ENCODE results near the gene EBF3. TPM values are rescaled to one million over a fixed set of nuclear protein-coding genes. Genes with fewer than 3 reads are reported as not detected.

EBF3 gene
- total RNA-seq, 1 experiment from 2014 or later: 0.22 TPM

DNA sequence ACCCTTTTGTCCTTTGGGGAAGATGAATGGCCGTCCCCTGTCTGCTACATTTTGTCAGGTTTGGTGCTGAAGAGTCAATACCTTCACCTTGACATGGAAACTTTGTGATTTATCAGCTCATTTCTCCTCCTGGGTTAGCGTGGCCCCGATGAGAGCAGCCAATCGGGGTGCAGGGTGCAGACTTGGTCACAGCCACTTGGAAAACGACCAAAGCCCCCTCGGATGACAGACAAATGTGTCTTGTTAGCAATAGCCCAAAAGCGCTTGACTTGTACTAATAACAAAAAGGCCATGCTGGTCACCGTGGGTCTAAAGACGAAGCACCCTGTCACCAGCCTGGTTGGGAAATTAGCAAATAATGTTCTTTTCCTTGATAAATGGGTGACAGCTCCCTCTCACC, 103.7 kb downstream of the EBF3 start:
- Histone ChIP-seq H3K56ac (ENCODE audit: insufficient read length, low read depth, low read length) (no peak overlapping the region), H4K20me1 (ENCODE audit: control insufficient read depth, insufficient read depth, insufficient read length) (no peaks in the 10 kb centered on the region), H2BK15ac (ENCODE audit: low read depth, low read length) (no peak overlapping the region), H2BK12ac (ENCODE audit: insufficient read length, low read depth, low read length) (no peak overlapping the region), H2AK5ac (ENCODE audit: insufficient read length, low read length) (no peak overlapping the region), H4K8ac (replicated peaks; ENCODE audit: insufficient read length, low read depth, low read length) (no peak overlapping the region), H3K9ac (ENCODE audit: extremely low read depth, insufficient read length, low read length) (no peak overlapping the region), H3K27me3 (ENCODE audit: insufficient read depth, low read length) (no peaks in the 10 kb centered on the region), H2BK20ac (ENCODE audit: low read depth, low read length, poor library complexity, severe bottlenecking) (no peak overlapping the region), H3K27ac (ENCODE audit: insufficient read length, low read depth, low read length) (no peak overlapping the region), H3K4me1 (ENCODE audit: insufficient read depth, low read length) (no peaks in the 10 kb centered on the region), H3K79me2 (ENCODE audit: insufficient read depth, low read length) (no peaks in the 10 kb centered on the region), H3K23me2 (ENCODE audit: insufficient read length, low read depth, low read length, poor library complexity, severe bottlenecking) (no peaks in the 10 kb centered on the region), H3K18ac (ENCODE audit: insufficient read length, low read depth, low read length) (no peak overlapping the region), H2BK120ac (ENCODE audit: low read depth, low read length, poor library complexity, severe bottlenecking) (no peak overlapping the region), H3K4me2 (ENCODE audit: insufficient read depth, insufficient read length, low read length) (no peak overlapping the region), H3K4ac (ENCODE audit: low read depth, low read length) (no peak overlapping the region), H2BK5ac (ENCODE audit: insufficient read length, low read length) (no peak overlapping the region), H3K14ac (ENCODE audit: insufficient read depth, low read length) (no peak overlapping the region), H3K9me3 (ENCODE audit: control insufficient read depth, low read depth, low read length) (no peaks in the 10 kb centered on the region), H3K79me1 (ENCODE audit: insufficient read depth, low read depth, low read length, poor library complexity, severe bottlenecking) (no peaks in the 10 kb centered on the region), H2AFZ (ENCODE audit: low read length) (no peak overlapping the region), H3T11ph (ENCODE audit: low read length) (no peak overlapping the region), H4K91ac (ENCODE audit: insufficient read length, low read depth, low read length) (no peak overlapping the region), H3K23ac (ENCODE audit: insufficient read length, low read depth, low read length) (no peak overlapping the region), H4K5ac (ENCODE audit: insufficient read length, low read depth, low read length) (no peak overlapping the region)
- Mint-ChIP-seq H3K4me1 (peaks cover 0 to 10% of the 10 kb centered on the region in 2 experiments; a peak in 2 of 4 replicates), H3K9me3 (peaks cover 4 to 5% of the 10 kb centered on the region in 2 experiments; a peak in 4 of 5 replicates), H3K4me3 (no peak overlapping the region), H3K36me3 (ENCODE audit: insufficient read depth in 1 of 3, low read depth in 3 of 3) (peaks cover 0 to 4% (median 0%) of the 10 kb centered on the region in 3 experiments; a peak in 2 of 7 replicates), H3K27me3 (ENCODE audit: low read depth) (peaks cover 14% of the 10 kb centered on the region), H3K27ac (no peak overlapping the region)
- DNase-seq: no peak
- TF ChIP-seq, protein P1, sequence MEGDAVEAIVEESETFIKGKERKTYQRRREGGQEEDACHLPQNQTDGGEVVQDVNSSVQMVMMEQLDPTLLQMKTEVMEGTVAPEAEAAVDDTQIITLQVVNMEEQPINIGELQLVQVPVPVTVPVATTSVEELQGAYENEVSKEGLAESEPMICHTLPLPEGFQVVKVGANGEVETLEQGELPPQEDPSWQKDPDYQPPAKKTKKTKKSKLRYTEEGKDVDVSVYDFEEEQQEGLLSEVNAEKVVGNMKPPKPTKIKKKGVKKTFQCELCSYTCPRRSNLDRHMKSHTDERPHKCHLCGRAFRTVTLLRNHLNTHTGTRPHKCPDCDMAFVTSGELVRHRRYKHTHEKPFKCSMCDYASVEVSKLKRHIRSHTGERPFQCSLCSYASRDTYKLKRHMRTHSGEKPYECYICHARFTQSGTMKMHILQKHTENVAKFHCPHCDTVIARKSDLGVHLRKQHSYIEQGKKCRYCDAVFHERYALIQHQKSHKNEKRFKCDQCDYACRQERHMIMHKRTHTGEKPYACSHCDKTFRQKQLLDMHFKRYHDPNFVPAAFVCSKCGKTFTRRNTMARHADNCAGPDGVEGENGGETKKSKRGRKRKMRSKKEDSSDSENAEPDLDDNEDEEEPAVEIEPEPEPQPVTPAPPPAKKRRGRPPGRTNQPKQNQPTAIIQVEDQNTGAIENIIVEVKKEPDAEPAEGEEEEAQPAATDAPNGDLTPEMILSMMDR (conservative IDR thresholded peaks at IDR 0.05): no peak
- WGBS (ENCODE audit: extremely low coverage, insufficient read length, low lambda C conversion rate): no CpG with 5 or more reads among the region's 9 CpGs
